GM19467 (cell line): ENCODE measurements around the gene TESMIN.

Experiments
- ATAC-seq: cut with Tn5 transposase; IDR thresholded peaks from one replicate; pipeline ENCODE4 v1.9.1; 2021; ENCODE audit warnings: mild to moderate bottlenecking, moderate library complexity; ENCODE audit not compliant: unreplicated experiment

Gene TESMIN

DNA sequence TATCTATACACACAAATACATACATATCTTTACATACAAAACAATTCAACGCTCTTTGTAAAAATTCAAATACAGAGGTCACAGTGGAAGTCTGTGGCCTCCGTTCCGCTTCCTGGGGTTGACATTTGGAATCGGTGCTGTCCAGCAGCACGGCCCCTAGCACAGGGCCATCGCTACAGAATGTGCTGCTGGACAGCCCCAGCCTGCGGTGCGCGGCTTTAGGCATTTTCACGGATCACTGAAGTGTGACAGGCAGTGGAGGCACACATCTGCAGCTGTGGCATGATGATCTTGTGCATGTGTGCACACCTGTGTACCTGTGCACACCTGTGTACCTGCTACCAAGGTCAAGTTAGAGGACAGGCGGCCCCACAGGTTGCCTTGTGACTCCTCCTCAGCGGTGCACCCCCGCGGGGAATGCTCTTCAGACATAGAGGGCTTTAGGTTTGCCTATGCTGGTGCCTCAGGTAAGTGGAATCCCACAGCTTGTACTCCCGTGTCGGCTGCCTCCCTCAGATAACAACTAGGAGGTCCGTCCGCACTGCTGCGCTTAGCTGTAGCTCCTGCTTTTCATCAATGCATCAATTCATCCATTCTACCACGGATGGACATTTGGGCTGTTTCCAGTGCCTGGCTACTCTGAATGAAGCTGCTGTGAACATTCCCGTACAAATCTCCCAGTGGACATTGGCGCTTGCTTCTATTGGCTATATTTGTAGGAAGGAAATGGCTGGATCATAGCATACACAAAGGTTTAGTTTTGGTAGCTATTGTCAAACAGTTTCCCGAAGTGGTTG lies 37.1 kb downstream of the TESMIN start:
- no peak for ATAC-seq

DNA sequence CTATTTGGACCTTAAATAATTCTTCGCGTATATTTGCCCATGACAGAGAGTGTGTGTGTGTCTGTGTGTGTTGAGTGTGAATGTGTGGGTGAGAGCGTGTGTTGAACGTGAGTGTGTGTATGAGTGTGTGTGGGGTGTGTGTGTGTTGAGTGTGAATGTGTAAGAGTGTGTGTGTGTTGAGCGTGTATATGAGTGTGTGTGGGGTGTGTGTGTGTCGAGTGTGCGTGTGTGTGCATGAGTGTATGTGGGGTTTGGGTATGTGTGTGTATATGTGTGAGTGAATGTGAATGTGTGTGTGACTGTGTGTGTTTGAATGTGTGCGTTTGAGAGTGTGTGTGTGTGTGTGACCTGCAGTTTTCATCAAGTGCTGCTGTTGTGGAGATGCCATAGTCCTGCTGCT lies 40.2 kb downstream of the TESMIN start:
- no peak for ATAC-seq

DNA sequence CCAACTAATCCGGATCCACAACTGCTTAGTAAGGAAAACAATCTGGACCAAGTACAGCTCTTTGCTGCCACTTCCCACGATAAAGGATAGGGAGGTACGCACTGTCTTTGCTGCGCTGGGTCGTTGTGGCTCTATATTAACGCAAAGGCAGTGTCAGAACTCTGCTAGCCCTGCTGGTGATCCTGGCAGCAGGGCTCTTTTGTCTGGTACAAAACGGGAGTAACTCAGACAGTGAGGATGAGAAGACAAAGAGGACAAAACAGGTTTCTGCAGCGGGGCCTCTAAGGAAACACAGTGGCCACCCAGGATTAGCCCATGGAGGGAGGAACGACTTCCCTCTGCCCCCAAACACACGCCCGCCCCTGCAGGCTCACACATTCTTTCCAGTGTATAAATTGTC lies 40.9 kb downstream of the TESMIN start:
- no peak for ATAC-seq

DNA sequence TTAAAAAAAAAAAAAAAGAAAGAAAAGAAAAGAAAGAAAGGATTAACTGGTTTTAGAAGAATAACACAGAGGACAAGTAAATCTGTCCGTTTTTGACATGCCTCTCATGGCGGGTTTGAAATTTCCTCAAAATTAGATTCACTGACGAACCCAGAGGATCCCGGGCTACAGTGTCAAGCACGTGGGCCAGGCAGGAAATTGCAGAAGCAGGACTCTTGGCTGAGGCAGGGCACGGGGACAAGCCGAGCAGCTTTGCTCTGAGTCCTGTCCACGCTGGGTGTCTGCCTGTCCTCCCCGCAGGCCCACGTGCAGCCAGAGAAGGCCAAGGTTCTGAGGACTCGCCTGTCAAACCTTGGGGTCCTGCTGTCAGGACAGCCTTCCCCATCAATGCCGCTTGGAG lies 42.3 kb downstream of the TESMIN start:
- no peak for ATAC-seq

DNA sequence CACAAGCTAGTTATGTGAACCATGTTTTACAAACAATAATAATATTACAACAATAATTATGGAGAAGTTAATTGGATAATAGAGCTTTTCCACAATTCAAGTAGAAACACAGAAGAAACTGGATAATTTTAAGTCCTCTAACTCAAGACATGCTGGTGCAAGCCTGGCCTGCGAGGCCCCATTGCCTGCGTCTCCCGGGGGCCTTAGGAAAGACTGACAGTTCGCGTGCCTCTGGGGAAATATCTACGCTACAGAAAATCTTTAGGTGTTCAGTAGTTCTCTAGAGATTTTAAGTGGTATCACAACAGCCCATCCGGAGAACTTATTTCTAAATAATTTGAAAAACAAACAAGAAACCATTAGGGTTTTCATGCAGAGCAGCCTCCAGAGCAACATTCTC lies 43.8 kb downstream of the TESMIN start:
- no peak for ATAC-seq

DNA sequence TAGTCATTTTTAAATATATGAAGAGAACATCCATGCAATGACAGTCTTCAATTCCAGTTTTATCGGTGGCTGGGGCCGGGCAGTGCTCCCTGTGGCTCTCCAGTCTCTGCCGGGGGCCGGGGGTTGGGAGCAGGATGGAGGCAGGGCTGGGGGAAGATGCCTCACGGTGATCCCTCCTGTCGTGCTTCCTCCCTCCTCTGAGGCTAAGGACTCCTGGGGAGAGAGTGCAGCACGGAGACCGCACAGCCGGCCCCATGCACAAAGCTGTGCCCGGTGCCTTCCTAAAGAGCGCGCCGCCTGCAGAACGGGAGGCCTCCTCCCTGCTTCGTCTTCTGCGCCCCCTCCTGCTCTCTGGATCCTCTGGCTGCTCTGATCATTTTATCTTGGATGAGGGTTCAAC lies 46.4 kb downstream of the TESMIN start:
- ATAC-seq = no peak

DNA sequence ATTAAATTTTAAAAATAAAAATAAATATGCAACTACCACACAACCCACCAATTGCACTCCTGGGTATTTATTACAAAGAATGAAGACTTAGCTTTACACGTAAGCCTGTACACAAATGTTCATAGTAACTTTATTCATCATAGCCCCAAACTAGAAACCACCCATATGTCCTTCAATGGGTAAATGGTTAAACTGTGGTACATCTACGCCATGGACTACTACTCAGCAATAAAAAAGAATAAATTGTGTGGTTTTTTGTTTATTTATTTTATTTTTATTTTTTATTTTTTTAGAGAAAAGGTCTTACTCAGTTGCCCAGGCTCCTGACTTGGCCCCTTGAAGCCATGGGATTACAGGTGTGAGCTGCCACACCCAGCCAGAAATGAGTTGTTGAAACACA lies 52.3 kb downstream of the TESMIN start:
- ATAC-seq = no peak

DNA sequence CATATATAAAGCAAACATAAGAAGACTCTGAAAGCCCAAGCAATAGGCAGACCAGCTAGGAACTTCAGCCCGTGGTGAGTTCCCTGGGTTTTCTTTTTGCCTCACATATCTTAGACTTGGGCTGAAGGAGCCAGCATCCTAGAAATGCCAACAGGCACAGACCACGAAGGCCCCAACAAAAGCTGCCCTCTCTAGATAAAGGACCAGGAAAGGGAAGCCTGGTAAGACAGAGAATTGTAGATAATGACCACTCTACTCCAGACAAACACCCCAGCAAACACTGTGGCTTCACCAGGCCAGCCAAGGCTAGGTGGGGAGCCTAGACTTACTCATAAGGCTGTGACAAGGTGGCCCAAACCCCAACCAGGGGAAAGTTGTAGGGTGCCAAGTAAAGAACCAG lies 55.8 kb downstream of the TESMIN start:
- no peak for ATAC-seq

DNA sequence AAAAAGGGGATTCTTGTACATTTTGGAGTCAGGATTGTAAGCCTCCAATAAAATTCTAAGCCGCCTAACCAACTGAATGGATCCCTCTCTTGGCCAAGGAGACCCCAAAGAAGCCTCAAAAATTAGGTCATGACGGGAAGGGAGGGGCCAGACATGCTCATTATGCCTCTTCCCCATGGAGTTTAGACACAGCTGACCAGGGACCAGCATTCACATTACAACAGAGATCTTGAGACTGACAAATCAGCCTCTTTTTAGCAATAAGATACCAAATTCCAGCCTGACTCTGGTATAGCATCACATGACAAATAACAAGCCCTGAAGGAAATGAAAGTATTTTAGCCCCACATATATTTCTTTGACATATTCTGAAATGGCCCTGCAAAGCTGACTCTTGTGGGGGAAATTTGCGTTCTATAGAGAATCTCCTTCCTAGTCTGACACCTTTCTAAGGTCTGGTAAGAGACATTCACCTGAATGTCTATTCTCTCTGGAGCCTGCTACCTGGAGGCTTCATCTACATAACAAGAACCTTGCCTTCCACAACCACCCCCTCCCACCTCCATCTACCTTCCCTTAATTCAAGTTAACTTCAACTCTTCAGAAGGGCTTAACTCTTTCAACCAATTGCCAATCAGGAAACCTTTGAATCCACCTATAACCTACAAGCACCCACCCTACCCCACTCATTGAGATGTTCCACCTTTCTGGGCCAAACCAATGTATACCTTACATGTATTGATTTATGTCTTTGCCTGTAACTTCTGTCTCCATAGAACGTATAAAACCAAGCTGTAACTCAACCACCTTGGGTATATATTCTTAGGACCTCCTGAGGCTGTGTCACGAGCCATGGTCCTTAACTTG lies 56.7 kb downstream of the TESMIN start:
- no peak for ATAC-seq

DNA sequence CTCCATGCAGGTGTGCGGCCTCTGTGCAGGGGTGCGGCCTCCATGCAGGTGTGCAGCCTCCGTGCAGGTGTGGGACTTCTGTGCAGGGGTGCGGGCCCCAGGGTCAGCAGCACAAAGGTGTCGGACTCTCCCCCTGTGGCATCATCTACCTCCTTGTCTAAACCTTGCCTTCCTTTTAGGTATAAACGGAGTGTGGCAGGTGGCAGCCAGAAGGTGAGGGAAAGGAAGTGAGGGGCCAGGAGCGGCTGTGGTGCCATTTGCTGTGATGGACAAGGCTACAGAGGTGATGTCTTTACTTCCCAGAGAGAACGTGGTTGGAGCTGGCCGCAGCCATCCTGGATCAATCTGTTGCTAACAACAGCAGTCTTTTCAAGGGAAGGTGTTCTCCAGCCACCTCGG lies 57.8 kb downstream of the TESMIN start:
- no peak for ATAC-seq

DNA sequence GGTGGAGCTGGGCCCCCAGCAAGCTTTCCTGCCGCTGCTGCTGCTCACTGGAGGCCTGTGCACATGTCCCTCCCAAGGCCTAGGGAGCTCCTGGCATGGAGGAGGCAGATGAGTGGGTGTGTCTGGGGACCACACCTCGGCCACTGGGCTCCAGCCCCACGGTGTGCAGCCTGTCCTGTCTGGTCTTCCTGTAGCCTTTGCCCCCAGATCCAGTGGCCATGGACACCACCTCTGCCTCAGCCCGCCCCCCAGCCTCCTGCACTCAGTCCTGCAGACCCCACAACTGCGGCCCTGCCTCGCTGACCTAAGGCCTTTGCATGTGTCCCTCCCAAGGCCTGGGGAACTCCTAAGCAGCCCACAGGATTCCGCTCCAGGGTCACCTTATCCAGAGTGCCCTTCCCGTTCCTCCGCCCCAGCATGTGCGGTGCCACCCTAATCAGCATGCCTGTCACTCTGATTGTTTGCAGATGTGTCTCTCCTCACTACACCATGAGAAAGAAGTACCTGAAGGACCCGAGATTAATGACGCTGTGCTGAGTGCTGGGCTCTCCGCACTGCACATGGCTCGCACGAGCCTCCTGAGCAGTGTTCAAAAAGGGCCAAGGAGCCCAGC lies 58.3 kb downstream of the TESMIN start:
- no peak for ATAC-seq

DNA sequence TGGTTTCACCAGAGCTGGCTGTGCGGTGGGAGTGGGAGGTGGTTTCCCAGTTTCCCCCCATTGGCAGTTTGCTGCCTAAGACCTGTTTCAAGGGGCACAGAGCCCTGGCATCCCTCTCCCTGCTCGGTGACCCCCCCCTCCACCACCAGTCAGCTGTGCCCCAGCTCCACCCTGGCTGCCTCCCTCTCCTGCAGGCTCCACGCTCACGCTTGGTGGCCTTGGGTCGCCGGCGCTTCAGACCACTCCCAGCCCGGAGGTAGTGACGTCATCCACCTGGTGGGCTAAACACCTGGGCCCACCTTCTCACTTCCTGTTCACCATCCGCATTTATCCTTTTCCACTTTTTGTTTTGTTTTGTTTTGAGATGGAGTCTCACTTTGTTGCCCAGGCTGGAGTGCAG lies 59.2 kb downstream of the TESMIN start:
- ATAC-seq = no peak

DNA sequence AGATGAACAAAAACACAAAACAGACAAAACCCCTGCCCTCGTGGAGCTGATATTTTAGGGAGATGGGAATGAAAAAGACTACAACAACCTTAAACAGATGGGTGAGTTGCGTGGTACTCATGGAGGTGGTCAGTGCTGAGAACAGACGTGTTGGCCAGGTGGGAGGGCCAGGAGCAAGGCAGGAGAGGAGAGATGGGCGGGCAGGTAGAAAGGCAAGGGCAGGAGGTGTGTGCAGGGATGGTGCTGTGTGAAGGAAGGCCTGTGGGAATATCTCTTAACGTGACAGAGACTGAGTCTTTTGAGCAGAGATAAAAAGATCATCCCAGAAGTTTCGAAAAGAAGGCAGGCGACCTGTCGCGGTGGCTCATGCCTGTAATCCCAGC lies 59.9 kb downstream of the TESMIN start:
- no peak for ATAC-seq

DNA sequence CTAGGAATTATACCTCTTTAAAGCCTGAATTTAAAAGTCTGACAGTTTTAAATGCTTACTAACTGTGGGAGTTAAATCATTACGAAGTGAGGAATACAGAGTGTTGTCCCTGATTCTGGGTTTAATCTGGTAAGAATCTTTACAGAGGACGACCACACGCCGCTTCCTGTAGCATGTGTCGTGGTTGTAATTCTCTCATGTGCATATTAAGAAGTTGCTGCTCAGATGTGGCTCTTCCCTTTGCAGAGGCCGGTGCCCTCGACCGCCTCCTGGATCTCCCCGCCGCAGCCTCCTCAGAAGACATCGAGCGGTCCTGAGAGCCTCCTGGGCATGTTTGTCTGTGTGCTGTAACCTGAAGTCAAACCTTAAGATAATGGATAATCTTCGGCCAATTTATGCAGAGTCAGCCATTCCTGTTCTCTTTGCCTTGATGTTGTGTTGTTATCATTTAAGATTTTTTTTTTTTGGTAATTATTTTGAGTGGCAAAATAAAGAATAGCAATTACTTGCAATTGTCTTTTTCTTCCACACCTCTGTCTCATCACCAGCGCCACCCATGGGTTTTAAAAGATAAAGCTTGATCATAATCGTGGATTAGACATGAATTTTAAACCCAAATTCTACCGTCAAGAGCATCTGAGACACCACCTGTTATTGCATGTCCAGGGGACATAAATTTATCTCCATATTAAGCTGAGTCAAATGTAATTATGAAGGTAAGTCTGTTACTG lies 60.5 kb downstream of the TESMIN start:
- ATAC-seq = no peak

DNA sequence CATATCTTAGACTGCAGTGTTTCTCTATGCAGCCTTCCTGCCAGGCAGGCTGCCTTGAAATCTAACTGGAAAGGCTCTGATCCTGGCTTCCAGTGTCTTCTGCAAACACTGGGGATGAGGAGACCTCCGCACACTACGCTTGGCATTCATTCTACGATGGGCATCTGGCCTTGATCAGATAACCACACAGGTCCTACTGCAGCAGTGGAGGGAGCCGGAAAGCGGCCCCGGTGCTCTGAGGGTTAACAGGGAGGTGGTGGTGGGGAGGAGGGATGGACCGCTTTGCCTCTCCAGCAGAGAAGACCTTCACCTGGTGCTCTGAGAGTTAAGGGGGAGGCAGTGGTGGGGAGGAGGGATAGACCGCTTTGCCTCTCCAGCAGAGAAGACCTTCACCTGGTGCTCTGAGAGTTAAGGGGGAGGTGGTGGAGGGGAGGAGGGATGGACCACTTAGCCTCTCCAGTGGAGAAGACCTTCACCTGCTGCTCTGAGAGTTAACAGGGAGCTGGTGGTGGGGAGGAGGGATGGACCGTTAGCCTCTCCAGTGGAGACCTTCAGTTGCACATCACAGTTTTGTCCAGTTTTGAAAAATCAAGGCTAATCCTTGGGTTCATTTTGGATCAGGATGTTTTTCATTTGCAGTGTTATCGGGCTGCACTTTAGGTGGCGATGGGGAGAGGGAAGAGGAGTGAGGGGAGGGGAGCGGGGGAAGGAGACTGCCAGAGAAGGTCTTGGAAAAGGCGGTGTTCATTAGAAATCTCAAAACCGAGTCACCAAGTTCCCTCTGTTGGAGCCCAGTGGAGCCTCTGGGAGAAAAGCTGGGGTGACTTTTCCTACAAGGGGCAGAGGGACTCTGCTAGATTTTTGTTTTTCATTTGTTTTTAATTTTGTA lies 61.3 kb downstream of the TESMIN start:
- ATAC-seq = no peak

DNA sequence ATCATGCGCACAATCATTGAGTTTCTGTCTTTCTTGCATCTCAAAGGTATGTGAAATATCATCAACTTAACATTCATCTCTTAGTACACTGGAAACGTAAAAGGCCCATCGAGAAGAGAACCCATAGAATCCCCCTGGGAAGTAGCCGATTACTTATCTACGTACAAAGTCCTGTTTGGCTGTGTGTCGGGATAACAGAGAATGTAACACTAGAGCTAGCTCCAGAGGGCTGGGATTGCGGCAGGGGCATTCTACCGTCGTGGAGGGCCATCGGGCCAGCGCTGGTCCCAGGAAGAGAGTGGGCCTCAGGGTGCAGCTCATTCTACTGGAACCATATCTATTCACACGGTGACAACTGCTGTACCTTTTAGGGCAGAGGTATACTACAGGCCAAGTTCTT lies 62.4 kb downstream of the TESMIN start:
- no peak for ATAC-seq

DNA sequence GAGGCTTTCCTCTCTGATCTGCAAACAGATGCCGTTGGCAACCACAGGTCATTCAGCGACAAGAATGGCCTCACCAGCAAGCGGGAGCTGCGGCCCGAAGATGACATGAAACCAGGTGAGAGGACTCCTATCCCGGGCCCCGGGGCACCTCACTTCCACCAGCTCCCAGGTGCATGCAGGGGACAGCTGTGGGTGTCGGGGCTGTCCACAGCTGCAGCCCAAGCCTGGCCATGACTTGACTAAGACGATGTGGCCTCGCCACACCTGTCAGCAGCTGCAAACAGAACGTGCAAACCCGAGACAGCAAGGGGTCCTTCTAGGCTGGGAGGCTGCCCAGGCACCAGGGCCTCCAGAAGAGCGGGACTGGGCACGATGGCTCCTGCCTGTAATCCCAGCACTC lies 63.3 kb downstream of the TESMIN start:
- ATAC-seq = no peak

DNA sequence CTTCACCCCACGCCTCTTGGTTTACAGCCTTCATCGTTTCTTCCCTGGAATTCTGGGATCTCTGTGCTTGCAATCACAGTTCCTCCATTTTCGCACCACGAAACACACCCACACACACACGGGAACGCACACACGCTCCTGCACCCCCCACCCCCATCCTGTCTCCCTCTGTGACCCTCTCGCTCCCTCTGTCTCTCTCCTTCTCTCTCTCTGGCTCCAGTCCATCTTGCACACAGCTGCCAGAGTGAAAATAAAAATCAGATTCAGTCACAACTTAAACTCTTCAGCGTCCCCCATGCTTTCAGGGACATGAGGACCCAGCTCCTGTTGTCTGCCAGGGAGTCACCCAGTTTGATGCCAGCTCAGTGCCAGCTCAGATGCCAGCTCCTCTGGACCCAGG lies 64.0 kb downstream of the TESMIN start:
- no peak for ATAC-seq

DNA sequence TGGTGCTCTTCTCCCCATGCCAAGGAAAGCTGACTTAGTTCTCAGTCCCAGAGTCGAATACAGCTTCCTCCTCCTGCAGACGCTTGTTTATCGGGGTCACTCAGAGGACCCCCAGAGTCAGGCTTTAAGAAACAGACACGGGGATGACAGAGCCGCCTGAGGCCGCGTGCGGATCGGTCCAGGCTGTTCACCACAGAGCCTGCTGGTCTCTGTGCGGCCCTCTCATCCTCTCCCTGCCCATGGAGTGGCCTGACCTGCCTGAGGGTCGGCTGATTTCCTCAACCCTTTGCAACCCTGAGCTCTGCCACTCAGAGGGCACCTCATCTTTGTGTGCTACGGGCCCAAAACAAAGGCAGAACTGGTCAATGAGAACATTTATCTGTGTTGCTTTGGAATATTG lies 64.8 kb downstream of the TESMIN start:
- ATAC-seq = no peak

DNA sequence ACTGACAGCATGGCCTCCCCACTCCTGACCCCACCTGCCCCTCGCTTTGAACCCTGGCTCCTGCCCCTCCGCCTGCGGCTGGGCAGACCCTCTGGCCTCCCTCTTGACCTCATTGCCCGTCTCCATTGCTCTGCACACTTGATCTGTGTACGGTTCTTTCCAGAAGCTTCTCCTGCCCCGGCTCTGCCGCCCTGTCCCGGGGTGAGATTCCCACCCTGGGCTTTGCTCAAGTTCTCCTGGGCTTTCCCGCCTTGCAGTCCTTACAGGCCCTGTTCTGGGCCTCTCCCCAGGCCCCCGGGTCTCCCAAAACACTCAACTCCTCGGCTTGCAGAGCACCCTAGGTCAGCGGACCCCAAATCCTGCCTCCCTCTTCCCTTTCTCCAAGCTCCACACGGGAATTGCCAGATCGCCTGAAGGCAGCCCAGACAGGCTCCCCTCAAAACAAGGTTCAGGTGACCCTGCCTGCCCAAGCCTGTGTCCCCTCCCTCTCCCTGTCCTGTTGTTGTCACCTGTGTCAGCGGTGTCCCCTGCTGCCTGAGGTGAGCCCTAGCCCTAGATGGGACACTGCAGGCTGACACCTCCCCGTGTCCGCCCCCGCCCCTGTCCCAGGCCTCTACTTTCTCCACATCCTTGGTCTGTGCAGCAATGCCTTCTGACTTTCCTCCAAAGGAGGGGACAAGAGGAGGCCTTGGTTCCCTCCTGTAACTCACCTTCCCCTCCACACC lies 65.5 kb downstream of the TESMIN start:
- no peak for ATAC-seq
